HG02610 (cell line): ENCODE measurements around the gene CLDN20.
"Not testable (repeated sequence)": the region's sequence is repeated elsewhere in the genome, so short reads cannot be mapped to it uniquely, and the experiment has no call there.

Source experiments
- ATAC-seq: cut with Tn5 transposase; IDR thresholded peaks from one replicate; pipeline ENCODE4 v1.9.1; 2021; ENCODE audit warnings: mild to moderate bottlenecking, moderate library complexity; ENCODE audit not compliant: unreplicated experiment

CLDN20 gene

GRCh38 chr6:155310596-155310995, 46.8 kb downstream of the CLDN20 start:
- ATAC-seq: no peak

- no peak for ATAC-seq
Observed at GRCh38 chr6:155311086-155311485, 47.3 kb downstream of the CLDN20 start.

DNA sequence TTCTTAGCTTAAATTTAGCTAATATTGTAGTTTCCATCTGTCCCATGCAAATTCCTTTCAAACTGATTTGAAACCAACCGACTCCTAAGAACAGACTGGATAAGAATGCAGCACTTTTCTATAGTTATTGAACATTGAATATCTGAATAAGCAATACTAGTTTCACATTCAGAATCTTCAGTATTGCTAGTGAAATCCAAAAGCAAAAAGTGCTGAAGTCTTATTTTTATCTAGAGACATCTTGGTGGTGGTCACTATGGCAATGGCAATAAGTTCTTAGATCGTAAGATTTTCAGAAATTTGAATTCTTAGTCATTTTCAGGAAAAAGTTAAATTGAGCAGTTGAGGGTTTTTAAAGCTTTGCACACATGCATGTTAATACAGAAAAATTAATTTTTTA, 47.8 kb downstream of the CLDN20 start:
- ATAC-seq: no peak

GRCh38 chr6:155312950-155313349, 49.1 kb downstream of the CLDN20 start:
- ATAC-seq: not testable (repeated sequence)

DNA sequence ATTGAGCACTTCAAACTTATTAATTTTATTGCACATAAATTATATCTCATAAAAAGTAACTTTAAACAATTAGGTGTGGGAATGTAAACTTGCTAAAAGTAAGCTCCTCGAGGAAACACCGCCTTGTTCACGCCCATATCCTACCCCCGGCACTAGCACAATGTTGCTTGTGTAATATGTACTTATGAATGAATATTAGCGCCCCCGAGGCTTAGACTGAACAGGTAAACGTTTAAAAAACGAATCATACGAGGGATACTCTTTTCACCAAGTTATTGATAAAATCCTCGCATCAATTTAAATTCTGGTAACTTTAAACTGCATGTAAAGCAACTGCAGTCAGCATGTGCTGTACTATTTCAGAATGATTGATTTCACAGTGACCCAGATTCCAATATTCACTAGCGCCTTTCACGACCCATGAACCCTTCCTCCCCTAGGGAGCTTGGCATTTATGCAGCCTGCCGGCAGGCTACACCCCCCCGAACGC, 49.8 kb downstream of the CLDN20 start:
- peak; percentile 14 for ATAC-seq

GRCh38 chr6:155314092-155314772, 50.4 kb downstream of the CLDN20 start, which contains the start of gene TFB1M:
TFB1M (minus strand) TSS chr6:155314484; CDS start chr6:155314428, 56 bp downstream.
- peak; percentile 97 for ATAC-seq

DNA sequence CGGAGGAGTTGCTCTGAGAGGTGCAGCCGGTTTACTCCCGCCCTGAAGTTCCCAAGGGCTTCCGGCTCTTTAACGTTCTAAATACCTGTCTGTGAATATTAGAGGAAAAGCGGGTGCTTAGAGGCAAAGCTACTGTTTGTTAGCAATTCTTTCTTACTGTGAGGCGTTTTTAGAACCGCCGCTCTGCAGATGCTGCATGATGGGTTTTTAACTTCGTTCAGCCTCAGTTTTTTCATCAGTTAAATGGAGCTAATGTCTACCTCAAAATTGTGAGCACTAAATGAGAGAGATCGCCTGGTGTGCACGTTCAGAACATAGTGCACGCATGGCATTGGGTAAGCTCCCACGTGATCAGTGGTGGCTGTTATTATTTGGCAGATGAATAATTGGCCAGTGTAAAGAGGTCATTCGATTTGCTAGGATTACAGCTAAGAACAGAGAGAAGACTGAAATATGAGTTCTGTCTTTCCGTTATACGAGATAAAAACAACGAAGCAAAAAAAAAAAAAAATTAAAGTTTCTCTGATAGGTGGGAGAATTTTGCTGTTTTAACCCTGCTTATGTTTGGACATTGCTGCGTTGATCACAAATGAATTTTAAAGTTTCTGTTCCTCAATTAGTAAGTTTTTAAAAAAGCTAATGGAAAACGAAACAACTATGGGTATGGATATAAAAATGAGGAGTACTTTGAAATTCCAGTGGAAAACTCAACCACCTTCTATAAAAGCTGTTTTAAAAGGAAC, 51.1 kb downstream of the CLDN20 start:
- ATAC-seq: peak; percentile 58

- ATAC-seq: no peak
Observed at GRCh38 chr6:155315516-155315871, 51.7 kb downstream of the CLDN20 start.

DNA sequence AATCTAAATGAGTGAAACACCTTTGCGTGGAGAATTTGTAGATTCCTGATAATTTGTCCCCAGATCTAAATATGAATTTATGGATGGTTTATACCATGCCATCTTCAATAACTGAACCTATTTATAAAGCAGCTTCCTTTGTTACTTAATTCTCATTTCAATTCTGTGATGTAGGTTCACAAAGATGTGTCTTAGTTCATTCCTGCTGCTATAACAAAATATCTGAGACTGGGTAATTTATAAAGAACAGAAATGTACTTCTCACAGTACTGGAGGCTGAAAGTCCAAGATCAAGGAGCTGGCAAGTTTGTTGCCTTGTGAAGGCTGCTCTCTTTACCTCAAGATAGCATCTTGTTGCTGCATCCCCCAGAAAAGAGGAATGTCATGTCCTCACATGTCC, 52.6 kb downstream of the CLDN20 start:
- ATAC-seq: no peak

DNA sequence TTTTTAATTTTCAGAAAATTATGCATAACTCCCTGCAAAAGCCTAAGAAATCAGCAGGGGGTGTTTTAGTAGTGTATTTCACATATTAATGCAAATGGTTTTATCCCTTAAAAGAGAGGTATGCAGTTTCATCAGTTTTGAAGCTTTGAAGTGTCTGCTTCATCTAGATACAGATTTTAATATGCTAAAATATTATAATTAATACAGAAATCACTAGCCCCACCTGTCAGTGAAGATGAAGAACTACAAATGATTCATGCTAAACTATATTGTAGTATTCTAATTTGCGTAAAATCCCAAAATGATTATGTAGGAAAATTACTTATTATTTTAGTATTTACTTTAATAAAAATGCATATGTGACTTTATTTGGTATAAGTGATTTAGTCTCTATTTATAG, 53.4 kb downstream of the CLDN20 start:
- ATAC-seq: no peak

GRCh38 chr6:155319902-155320301, 56.1 kb downstream of the CLDN20 start:
- no peak for ATAC-seq

DNA sequence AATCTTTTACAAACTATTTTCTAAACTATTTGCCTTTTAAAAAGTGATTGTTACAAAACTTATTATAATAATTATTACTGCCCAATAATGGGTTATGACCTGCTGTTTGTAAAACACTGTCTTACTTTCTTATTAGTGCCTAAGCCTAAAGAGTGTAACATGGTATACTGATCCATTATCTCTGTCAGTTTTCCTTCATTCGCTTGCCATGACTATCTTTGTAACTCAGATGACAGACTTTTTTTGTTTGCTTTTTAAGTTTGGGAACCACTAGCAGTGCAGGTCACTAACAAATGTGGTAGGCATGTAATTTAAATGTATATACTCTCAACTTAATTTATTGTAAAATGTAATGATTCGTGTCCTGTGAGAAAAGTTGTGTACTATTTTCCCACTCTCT, 60.4 kb downstream of the CLDN20 start:
- no peak for ATAC-seq

DNA sequence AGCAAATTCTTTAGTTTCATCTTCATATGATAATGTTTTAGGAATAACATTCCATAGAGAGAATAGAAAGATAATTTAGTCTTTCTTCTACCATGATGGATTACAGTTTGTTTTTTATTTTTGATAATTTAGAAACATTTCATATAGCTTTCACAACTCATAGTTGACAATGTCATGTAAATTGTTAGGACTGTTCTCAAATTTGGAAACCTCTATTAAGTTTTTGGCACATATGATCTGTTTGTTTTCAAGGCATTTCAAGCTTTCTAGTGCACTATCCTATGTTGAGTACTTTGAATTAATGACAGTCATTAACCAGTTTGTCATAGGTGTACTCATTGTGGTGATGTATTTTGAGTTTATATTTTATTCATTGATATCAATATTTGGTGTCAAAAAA, 61.2 kb downstream of the CLDN20 start:
- no peak for ATAC-seq

DNA sequence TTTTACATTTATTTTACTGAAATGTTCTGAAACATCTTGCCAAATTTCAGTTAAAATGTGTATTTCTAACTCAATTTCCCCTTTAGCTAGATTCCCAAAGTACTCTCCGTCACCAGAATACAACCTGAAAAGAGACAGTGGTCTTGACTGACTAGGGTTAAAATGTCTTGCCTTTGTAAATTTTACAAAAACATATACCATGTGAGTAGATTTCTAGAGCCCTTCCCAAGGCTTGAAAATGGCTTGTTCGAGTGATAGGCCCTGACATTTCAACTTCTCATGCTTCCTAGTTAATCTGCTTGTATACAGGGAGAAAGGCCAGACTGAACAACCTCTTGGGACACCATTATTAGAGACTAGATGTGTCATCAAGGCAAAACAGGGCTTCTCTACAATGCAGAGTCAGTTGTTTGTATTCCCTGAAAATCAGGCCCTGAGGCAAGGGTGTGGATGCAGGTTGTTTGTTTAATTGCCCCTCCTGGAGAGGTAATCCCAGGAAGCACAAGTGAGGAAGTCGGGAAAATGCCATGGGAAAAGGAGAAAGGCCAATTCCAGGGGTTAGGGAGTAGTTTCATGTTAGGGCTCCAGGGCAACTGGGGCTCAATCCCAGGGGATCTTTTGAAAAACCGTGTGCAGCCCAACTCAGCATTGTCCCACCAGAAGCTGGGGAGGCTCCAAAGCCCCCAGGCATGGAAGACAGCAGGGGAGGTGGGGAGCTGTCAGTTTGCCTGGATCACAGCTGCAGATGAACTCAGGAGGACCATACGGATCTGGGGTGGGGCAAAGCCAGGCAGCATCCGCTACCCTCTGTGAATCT, 62.1 kb downstream of the CLDN20 start:
- no peak for ATAC-seq
